ENCODE data around the gene PDE4A.

PDE4A gene

DNA sequence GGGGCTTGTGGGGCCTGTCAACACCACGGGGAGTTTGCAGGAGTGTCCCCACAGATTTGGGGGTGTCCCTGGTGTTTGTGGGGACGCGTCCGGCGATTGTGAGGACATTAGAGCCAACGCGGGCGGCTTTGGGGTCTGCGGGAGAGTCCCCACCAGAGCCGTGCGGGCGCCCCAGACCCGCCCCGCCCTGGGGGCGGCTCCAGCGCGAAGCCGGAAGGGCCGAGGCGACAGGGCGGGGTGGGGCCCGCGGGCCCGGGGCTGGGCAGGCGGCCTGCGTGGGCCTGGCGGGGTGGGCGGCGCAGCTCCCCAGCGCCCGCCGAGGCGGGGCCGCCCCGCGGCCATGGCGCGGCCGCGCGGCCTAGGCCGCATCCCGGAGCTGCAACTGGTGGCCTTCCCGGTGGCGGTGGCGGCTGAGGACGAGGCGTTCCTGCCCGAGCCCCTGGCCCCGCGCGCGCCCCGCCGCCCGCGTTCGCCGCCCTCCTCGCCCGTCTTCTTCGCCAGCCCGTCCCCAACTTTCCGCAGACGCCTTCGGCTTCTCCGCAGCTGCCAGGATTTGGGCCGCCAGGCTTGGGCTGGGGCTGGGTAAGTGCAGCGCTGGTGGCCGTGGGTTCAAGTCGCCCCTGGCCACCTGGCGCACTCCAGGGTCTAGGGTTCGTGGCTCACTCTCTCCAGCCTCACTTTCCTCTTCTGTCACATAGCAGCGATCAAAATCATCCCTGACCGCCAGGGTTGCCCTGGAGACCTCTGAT lies 10.3 kb downstream of the PDE4A start:
- TF ChIP-seq, protein P1, sequence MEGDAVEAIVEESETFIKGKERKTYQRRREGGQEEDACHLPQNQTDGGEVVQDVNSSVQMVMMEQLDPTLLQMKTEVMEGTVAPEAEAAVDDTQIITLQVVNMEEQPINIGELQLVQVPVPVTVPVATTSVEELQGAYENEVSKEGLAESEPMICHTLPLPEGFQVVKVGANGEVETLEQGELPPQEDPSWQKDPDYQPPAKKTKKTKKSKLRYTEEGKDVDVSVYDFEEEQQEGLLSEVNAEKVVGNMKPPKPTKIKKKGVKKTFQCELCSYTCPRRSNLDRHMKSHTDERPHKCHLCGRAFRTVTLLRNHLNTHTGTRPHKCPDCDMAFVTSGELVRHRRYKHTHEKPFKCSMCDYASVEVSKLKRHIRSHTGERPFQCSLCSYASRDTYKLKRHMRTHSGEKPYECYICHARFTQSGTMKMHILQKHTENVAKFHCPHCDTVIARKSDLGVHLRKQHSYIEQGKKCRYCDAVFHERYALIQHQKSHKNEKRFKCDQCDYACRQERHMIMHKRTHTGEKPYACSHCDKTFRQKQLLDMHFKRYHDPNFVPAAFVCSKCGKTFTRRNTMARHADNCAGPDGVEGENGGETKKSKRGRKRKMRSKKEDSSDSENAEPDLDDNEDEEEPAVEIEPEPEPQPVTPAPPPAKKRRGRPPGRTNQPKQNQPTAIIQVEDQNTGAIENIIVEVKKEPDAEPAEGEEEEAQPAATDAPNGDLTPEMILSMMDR (IDR thresholded peaks at IDR 0.05; ENCODE audit: borderline replicate concordance, insufficient read depth, low read depth, low read length) = no peak
- peak overlapping the region; percentile 60 for H3K4me3 ChIP-seq (ENCODE audit: low read depth, low read length)

DNA sequence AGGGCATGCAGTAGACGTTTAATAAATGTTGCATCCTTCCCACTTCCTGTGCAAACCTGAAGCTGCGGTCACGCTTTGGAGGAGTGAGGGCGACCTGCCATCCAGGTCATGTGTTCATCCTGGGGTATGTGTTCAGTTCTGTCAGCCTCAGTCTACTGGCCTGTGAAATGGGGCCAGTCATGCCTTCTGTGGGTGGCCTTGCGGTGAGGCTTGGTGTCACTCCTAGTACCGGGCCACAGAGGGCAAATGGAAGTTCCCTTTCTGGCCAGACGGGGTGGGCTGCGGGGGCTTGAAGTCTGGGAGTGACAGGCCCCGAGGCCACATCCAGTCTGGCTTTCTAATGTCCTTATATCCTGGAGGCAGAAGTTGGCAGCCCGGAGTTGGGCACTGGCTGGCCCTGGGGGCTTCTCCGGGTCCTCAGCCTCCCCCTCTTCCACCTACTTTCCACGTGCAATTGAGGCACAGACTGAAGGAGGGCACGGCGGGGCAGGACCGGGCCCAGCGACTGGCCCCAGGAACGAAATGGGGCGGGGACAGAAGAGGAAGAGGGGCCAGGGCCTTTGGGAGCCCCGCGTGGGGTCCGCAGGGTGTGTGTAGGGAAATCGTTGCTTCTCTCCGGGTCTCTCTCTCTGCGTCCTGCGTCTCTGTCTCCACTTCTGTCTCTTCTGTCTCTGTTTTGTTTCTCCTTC lies 11.1 kb downstream of the PDE4A start:
- TF ChIP-seq, protein P1 (IDR thresholded peaks at IDR 0.05; ENCODE audit: borderline replicate concordance, insufficient read depth, low read depth, low read length) = 0 out of 2 replicates have a peak, but pooled peaks have one; percentile 8
- H3K4me3 ChIP-seq (ENCODE audit: low read depth, low read length) = peak overlapping the region; percentile 60

DNA sequence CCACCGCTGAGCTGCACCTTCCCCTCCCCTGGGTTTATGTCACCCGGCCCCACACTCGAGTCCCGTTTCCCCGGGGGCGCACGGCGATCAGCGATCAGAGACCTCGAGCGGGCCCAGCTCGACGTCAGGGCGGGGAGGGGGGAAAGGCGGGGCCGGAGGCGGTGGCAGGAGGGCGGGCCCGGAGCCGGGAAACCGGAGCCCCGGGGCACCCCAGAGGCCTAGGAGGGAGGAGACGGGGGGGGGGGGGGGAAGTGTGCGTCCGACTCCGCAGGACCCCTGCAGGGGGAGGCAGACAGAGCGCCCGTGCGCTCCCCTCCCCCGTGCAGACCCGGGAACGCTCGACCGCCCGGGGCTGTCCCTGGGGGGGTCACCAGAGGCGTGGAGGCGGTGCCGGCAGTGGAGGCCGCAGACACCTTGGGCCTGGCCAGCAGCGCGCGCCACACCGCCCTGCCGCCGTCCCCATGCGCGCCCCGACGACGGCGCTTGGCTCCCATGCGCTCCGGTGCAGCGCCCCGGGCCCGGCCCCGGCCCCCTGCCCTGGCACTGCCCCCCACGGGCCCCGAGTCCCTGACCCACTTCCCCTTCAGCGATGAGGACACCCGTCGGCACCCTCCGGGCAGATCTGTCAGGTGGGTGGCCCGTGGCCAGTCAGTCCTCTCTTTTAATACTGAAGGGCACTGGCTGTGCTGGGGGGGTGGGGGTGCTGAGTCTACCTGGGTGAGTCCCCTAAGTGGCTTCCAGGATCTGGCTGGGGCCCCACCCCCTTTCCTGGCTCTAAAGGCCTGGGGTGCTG lies 11.8 kb downstream of the PDE4A start:
- TF ChIP-seq, protein P1 (IDR thresholded peaks at IDR 0.05; ENCODE audit: borderline replicate concordance, insufficient read depth, low read depth, low read length) = no peak
- H3K4me3 ChIP-seq (ENCODE audit: low read depth, low read length) = peak overlapping the region; percentile 60

DNA sequence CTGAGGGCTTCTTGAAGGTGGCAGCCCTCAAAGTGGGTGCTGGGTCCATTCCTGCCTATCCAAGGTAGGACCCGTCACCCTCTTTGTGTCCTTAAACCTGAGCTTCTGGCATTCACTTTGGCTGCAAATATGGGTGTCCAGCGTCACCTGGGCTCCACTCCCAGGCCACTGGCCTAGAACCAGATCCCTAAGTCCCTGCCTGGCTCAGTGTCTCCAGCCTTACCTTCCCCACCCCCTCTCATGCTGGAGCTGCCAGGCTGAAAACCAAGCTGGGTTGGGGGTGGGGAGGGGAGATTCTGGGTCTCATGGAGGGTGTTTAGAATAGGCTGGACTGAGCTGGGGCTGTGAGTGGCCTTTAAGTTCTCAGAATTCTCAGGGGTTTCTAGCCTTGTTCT lies 12.4 kb downstream of the PDE4A start:
- TF ChIP-seq, protein P1 (IDR thresholded peaks at IDR 0.05; ENCODE audit: borderline replicate concordance, insufficient read depth, low read depth, low read length) = no peak
- H3K4me3 ChIP-seq (ENCODE audit: low read depth, low read length) = no peak overlapping the region

DNA sequence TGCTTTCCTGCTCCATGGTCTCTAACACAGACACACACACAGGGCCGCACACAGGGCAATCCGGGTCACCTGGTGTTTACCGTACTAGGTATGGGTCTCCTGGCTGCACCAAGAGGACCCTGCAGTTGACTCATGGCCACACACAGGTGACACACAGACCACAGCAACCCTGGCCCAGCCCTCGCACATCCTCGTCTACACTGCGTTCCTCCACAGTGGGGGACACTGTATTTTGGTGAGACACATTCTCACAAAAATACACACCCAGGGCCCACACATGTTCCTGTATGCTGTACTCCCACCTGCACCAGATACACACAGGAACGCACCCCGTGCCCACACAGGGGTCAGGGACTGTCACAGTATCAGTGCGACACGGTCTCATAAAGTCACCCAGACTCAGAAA lies 12.8 kb downstream of the PDE4A start:
- TF ChIP-seq, protein P1 (IDR thresholded peaks at IDR 0.05; ENCODE audit: borderline replicate concordance, insufficient read depth, low read depth, low read length) = no peak
- H3K4me3 ChIP-seq (ENCODE audit: low read depth, low read length) = no peak overlapping the region

DNA sequence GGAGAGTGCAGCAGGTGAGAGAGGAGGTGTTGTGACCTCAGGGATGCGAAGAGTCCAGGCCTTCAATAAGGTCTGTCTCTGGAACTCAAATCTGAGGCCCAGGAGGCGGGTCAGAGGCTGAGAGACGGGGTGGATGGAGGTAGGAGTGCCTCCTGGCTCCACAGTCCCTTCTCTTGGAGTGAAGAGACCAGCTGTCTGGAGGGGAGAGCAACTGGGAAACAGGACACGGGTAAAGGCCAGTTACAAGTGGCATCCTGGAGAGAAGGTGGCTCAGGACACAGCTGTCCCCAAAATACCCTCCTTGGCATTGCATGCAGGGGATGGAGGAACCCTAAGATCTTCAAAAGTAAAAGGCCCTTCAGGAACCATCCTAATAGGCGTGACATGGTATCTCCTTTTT lies 19.2 kb downstream of the PDE4A start:
- H3K4me3 ChIP-seq (ENCODE audit: low read depth, low read length) = no peak overlapping the region
- TF ChIP-seq, protein P1 (IDR thresholded peaks at IDR 0.05; ENCODE audit: borderline replicate concordance, insufficient read depth, low read depth, low read length) = no peak
